HG02763 (cell line): ENCODE measurements around the gene PPARG.
"Not testable (repeated sequence)": the region's sequence is repeated elsewhere in the genome, so short reads cannot be mapped to it uniquely, and the experiment has no call there.

ENCODE experiments used
- ATAC-seq: cut with Tn5 transposase; IDR thresholded peaks from one replicate; pipeline ENCODE4 v1.9.1; 2021; ENCODE audit warnings: mild to moderate bottlenecking, moderate library complexity; ENCODE audit not compliant: unreplicated experiment

PPARG gene

DNA sequence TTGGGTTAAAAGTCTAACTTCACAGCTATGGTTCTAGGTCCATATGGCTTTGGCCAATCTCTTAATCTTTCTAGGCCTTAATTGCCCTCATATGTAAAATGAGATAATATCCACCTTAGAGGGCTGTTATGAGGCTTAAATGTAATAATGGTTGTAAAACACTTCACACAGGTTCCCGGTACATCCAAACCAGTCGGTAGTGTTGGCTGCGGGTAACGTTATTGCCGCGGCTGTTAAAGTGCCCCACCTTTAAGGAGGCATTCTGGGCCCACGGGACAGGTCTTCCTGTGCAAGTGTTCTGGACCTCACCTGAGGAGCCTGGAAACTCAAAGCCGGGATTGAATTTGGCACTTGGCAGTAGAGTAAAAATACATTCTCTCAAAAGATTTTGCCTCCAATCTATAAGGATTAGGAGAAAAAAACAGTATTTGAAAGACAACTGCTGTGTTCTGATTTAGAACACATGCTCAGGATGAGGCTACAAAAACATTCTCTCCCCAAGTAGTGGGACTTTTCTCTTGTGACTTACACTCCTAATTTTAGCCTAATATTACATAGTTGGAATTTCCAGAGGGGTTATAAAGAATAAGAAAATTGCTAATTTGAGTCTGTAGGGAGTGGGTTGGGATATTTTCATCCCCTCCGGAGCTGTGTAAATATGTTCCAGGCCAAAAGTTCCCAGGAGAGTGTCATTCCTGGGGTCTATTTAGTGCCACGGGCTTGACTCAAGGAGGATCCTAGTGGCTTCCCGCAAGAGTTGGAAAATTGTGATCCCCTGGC is 150.5 kb downstream of the PPARG start:
- no peak for ATAC-seq

DNA sequence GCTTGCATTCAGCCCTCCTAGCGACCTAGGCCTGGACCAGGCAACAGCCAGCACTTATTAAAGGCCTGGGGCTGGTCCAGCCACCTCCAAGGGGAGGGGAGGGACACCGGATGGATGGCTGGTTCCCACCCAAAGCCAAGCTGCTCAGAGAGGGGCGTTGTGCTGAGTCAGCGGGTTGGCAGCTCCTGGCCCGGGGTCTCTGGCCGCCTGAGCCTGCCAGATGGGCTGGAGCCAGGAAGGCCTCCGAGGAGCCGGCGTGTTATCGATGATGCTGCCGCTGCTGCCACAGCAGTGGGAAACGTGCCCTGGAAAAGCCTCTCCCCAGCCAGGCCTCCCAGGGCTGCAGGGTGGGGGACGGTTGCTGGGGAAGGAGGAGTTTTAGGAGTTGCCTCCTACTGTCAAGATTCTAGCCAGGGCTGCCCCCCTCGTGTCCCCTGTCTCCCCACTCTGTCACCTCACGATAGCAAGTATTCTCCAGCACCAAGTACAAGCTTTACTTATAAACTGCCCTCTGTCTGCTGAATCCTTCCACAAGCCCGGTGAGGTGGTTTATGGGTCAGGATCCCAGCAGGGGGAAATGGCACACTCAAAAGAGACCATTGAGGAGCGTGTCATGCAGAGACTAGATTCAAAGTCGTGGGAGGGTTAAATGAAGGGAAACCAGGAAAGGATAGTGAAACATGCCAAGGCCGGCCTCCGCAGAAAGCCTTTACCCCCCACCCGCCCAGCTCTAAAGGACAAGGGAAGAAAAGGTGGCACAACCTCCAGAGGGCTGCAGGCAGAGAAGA is 152.3 kb downstream of the PPARG start:
- ATAC-seq, result no peak

DNA sequence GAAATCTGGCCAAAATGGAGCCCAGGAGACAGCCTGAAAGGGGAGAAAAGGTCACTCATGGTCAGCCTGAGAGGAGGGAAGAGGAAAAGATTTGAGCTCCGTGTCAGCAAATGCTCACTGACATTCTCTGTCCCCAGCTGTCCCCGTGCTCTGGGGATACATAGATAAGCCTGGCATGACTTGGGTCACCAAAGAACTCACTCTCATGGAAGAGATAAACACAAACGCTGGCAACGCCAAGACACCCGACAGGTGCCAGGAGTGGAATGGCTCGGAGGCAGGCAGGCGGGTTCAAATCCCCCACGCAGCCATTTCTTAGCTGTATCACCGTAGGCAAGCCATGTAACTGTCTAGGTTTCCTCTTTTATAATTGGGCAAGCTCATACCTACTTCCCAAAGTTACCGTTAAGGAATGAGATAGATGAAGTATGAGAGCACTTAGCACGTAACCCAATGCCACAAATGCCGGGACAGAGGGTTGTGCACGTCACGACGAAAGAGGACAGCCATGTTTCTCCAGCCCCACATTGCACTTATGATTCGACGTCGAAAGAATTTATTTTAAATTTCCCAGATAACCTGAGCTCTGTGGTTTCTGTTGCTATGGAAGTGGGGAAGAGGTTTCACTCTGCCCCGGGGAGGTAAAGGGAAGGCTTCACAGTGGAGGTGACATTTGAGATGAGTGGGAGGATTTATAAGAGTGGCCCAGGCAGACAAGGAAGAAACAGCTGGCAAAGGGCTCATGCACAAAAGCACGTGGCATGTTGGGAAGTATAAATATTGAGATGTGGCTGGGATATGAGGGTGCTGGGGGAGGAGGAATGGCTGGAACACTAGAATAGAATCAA is 154.0 kb downstream of the PPARG start:
- no peak for ATAC-seq

DNA sequence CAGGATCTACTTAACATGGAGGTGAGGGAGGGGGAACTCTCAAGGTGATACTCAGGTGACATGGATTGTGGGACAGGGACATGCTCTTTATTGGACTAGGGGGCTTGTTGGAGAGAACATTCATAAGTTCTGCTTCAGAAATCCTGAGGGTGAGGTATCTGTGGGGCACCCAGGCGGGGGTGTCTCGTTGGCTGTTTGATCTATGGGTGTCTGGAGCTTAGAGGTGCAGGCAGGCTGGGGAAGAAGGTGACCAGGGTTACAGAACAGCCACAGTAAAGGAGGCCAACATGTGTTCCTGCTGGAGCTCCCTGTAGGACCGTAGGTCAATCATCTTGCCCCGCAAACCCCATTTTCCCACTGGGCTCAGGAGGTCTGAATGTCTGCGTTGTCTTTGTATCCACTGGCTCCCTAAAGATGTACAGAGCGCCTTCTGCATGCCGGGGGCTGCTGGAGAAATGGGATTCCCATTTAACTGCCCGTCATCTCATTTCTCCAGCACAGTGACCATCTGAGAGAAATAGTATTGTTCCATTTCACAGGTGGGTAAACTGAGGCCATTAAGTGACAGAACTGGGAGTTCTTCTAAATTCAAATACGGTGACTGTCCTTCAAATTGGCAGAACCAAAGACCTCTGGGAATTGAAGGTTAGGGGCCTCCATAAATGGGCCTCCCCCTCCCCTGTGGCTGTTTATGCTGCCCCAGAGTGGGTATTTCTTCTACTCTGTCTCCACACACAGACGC is 155.1 kb downstream of the PPARG start:
- ATAC-seq, result no peak

DNA sequence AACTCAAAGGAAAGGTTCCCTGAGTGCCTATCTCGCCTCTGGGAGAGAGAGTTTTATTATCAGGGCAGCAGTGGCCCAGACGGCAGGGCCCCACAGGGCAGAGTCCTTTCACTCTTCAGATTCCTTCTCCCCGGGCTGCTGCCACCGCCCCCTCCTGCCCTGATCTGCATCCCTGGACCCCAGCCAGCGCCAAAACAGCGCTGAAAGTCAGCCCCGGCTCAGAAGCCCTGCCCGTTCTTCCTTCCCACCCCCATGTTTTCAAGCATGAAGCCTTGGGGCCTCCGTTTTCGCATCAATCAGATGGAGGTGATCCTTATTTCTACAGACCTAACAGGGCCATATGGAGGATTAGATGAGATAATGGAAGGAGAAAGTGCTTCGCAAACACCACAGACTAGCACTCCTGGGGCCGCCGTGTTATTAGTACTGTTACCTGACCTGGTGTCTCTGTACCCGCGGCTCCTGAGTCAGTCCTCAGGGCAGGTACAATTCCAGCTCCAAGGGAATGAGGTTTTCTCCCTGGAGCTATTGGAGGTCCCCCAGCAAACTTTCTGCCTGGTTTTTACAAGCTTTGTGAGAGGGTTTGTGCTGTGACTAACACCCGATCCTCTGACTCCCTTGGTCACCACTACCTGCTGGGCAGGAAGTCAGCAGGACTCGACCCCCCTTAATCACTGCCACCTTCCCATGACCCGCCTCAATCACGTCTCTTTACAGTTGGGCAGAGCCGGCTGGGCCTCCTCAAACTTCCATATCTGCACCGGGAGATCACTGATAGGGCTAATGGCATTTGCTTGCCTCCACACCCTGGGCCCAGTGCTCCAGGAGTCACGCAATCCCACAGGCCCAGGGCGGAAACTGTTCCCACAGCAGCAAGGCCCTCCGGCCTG is 156.0 kb downstream of the PPARG start:
- no peak for ATAC-seq

DNA sequence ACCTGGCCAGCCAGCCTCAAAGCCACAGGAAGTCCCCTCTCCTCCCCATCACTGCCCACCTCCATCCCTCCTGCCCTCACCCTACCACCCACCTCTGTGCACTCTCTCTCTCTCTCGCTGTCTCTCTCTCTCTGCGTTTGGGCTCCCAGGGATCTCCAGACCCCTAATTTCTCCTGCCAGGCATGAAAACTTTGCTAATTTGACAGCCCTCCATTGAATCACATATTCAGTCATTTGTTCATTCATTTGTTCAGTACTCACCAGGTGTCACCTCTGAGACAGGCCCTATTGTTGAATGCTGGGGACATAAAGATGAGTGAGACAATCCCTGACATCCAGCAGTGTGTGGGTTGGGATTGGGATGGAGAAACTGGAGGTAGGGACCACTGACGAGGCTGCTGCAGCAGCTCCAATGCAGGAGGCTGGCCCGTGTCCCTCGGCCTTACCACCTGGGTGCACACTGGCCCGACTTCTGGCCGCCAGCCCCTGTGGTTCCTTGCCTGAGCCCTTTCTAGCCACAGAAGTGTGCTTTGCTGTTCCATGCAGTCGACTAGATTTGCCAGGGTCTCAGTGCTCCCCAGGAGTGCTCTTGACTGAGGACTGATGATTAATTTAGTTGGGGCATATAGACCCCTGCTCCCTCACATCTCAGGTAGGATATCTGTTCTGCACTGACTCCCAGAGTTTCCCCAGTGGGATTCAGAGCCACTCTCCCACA is 156.8 kb downstream of the PPARG start:
- ATAC-seq, result no peak

DNA sequence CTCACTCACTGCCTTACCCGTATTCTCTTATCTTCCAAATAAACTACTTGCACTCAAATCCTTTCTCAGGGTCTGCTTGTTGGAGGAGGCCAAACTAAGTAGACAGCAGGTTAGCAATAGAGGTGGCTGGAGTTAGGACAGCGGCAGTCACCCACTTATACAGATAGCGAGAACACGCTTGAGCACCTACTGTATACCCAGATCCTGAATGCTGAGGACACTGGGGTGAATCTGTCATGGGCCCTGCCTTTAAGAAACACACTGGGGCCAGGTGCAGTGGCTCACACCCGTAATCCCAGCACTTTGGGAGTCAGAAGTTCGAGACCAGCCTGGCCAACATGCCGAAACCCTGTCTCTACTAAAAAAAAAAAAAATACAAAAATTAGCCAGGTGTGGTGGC is 157.4 kb downstream of the PPARG start:
- ATAC-seq, result no peak

DNA sequence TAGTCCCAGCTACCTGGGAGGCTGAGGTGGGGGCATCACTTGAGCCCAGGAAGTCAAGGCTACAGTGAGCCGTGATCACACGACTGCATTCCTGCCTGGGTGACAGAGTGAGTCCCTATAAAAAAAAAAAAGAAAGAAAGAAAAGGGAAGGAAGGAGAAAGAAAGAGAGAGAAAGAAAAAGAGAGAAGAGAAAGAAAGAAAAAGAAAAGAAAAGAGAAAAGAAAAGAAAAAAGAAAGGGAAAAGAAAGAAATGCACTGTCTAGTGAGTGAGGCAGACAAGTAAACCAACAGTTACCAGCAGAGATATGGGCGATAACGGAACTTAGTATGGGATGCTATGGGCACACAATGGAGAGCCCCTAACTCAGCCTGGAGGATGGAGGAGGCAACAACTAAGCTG is 158.2 kb downstream of the PPARG start:
- ATAC-seq, result no peak

DNA sequence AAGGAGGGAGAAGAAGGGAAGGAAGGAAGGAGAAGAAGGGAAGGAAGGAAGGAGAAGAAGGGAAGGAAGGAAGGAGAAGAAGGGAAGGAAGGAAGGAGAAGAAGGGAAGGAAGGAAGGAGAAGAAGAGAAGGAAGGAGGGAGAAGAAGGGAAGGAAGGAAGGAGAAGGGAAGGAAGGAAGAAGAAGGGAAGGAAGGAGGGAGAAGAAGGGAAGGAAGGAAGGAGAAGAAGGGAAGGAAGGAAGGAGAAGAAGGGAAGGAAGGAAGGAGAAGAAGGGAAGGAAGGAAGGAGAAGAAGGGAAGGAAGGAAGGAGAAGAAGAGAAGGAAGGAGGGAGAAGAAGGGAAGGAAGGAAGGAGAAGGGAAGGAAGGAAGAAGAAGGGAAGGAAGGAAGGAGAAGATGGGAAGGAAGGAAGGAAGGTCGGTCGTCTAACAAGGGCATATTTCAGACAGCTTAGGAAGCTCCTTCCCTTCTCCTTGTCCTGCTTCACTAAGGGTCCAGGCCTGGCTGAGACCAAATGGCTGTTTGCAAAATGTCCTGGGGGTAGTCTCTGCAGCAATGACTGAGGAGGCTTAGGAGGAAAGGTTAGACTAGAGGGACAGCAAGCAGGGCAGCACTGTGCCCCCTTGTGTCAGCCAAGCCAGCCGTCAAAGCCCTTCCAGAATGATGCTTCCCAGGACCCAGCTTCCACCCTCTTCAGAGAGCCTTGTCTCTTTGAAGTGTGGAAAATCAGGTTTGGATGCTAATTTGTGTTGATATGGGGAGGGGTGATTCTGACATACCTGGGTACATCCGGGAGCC is 159.7 kb downstream of the PPARG start:
- ATAC-seq, result not testable (repeated sequence)

DNA sequence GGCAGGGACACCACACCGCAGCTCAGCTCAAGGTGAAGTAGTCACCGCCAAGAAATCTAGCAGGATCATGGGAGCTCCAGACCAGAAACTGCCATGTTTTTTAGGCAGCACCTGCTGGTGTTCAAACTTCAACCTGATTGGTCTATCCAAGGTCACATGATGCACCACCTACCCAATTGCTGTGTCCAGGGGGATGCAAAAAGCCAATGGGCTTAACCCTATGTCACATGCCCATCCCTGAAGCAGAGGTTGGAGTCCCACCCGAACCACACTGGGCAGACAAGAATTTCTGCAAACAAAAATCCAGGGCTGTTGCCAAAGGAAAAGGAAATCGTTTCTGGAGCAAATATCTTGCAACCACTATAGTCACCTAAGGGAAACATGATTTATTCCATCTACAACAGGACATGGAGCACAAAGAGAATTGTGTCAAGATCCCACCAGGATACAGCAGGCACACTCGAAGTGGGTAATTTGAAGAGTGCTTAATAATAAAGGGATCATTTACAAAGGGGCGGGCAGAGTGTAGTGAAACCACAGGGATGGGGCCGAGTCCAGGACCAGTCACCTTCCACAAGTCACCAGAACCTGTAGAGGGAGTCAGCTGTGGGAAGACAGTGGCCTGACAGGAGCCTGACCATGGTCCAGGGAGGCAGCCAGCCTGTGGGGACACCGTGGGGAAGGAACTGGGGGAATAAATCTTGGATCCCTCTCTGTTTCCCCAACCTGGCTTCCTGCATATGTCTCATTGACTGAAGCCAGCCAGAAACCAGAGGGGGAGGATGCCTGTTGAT is 161.2 kb downstream of the PPARG start:
- ATAC-seq, result no peak

DNA sequence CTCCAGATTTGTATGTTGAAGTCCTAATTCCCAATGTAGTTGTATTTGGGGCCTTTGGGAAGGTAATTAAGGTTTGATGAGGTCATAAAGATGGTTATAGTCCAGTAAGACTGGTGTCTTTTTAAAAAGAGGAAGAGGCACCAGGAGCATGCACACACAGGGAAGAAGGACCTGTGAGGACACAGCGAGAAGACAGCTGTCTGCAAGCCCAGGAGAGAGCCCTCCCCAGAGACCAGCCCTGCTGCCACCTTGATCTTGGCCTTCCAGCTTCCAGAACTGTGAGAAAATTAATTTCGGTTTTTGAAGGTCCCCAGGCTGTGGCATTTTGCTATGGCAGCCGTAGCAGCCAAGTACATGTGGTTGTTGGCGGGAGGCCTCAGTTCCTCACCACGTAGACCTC is 162.6 kb downstream of the PPARG start:
- ATAC-seq, result no peak

DNA sequence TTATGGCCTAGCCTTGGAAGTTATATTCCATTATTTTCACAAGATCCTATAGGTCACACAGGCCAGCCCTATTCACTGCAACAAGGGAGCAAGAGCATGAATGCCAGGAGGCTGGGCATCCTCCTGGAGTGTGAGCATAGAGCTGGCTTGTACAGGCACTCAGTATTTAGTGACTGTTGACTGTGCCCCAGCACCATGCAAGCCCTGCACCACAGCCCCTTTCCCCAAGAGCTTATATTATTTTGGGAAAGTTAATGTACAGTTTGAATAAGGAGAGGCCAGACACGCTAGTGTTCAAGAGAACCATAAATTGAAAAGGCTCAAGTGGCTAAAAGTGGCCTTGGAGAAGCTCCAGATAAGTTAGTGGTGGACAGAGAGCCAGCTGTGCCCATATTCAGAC is 163.1 kb downstream of the PPARG start:
- ATAC-seq, result no peak

DNA sequence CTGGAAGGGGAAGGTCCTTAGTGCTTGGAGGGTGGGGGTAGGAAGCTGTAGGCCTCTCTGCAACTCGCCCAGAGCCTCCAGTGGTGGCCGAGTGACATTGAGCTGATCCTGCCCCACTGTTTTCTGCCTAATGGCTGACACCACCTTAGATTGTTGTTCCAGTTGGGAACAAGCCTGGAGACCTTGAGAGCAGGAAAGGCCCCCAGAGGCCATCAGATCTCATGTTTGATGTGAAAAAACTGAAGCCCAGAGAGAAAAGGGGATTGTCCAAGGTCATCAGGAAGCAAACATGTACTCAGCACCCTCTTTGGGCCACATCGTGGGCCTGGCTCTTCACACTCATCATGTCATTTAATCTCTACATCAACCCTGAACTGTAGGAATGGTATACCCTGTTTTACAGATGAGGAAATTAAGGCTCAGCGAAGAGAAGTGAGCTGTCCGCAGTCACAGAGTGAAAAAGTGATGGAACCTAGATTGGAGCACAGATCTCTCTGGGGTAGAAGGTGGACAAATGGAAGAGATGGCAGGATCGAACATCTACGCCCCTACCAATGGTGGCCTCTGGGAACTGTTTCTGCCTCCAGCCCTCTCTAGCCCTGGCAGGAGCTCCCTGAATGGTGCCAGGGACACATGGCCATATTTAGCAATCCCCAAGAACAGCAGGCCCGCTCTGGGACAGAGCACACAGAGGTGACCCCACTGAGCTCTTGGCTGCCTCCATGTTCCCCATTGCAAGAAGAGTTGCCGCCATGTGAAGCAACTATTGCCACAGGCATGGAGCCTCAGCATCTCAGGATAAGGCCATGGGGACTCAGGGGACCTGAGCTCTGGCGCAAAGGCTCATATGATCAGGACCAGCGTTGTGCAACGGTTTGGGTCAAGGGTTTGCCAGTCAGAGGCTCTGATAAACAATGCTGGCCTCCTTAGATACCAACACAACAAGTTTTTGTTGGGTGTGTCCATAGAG is 163.8 kb downstream of the PPARG start:
- ATAC-seq, result no peak

DNA sequence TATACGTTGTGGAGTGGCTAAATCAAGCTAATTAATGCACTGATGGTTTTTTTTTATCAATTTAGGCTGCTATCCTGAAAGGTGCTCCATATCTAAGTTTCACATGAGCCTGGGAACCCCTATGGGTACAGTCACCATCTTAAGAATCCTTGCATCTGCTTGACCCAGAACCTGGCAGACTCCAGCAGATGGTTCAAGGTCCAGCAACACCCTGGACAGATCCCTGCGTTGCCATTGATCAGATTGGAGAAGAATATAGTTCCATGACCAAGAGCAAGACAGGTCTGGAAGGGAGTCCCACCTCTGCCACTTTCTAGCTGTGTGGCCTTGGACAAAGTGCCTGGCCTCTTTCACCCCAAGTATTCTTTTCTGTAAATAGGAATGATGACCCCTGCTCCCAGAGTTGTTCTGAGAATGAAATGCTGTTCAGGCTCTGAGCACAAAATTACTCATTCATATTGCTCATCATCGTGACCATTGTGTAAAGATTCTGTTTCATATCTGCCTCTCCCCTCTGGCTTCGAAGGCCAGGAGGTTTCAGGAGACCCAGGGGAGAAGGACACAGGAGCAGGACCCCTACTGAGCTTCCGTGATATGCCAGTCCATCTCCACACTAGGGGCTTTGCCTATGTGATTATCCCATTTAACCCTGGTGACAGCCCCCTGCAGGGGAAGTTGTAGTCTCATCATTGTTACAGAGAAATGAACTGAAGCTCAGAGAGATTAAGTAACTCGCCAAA is 165.4 kb downstream of the PPARG start:
- ATAC-seq, result no peak

DNA sequence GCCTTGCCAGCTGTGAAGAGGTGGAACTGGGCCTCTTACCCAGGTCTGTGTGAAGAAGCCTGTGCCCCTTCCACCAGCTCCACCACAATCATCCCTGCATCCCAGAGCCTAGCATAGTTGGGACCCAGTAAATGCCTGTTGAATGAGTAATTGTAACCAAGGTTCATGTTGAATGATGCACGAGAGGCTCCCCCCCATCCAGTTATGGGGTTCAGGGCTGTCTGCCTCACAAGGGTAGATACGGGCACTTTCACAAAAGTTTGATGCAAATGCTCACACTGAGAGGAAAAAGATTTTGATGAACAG is 165.9 kb downstream of the PPARG start:
- no peak for ATAC-seq

DNA sequence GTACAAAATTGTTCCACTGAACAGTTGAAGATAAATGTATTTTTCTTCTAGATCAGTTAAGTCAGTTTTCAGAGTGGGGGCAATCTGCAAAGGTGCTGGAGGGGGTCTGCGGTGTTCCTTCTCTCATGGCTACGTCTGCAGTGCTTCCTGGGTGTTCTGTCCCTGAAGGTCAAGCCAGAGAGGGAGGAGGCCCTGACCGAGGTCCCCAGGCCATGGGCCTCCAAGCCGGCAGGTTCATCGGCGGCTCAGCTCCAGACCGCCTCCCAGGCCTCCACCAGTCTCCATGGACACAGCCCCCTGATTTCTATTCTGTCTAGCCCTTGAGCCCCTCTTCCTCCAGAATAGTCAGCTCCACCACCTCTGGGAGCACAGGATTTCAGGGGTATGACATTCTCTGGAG is 166.9 kb downstream of the PPARG start:
- ATAC-seq, result no peak
